Sigmoid colon (tissue), 3 donors: ENCODE data around the gene GYPC.

Experiments used
- CTCF ChIP-seq, 4 experiments: fragments of 450-650 bp in 3 of 4; fragments of 200-600 bp in 1 of 4; IDR thresholded peaks; one replicate each; pipeline ENCODE4 v1.5.1; 2016 to 2019; ENCODE audit warnings: antibody characterized with exemption in 4 of 4, mild to moderate bottlenecking in 3 of 4, moderate library complexity in 2 of 4
- POLR2A ChIP-seq, 2 donors: fragments of 450-650 bp; IDR thresholded peaks; one replicate each; pipeline ENCODE4 v1.6.1; 2016; ENCODE audit warnings: antibody characterized with exemption in 2 of 2, mild to moderate bottlenecking in 2 of 2, moderate library complexity in 2 of 2

- TF ChIP-seq CTCF (IDR thresholded peaks at IDR 0.05), result no peak
- TF ChIP-seq POLR2A (IDR thresholded peaks at IDR 0.05), result no peak
These were observed 22.5 kb downstream of the GYPC start for GRCh38 chr2:126678269-126679065.
